Neural cell (in vitro differentiated cells): ENCODE measurements around the gene MICAL2. TPM values are rescaled to one million over a fixed set of nuclear protein-coding genes. Genes with fewer than 3 reads are reported as not detected.

Experiments used
- H2AFZ ChIP-seq: fragments of 200-600, 300-800 bp; sonication (generic), shearing (Covaris generic); 2 replicates; pipeline ENCODE4 v1.6.0; 2014; ENCODE audit warnings: low read depth, mild to moderate bottlenecking, antibody characterized with exemption, low read length, moderate library complexity
- H3F3A ChIP-seq: fragments of 200-600 bp; shearing (Covaris generic); 2 replicates; pipeline ENCODE4 v1.6.1; 2016; ENCODE audit warnings: mild to moderate bottlenecking, moderate library complexity, mixed read lengths, antibody characterized with exemption, low read length; ENCODE audit not compliant: insufficient read depth, poor library complexity, severe bottlenecking
- H3K27ac ChIP-seq: fragments of 200-600, 300-800 bp; sonication (generic), shearing (Covaris generic); 2 replicates; pipeline ENCODE4 v1.5.1; 2014; ENCODE audit warnings: mild to moderate bottlenecking, low read length, moderate library complexity
- H3K27me3 ChIP-seq: fragments of 300-800, 200-600 bp; sonication (generic), shearing (Covaris generic); 2 replicates; pipeline ENCODE4 v1.6.0; 2014; ENCODE audit warnings: mild to moderate bottlenecking, low read depth, low read length, moderate library complexity; ENCODE audit not compliant: insufficient read depth
- H3K36me3 ChIP-seq: fragments of 300-800, 200-600 bp; sonication (generic), shearing (Covaris generic); 2 replicates; pipeline ENCODE4 v1.5.1; 2014; ENCODE audit warnings: mild to moderate bottlenecking, antibody characterized with exemption, low read length, moderate library complexity; ENCODE audit not compliant: insufficient read depth
- H3K4me2 ChIP-seq: fragments of 300-800, 200-600 bp; sonication (generic), shearing (Covaris generic); 2 replicates; pipeline ENCODE4 v1.6.0; 2014; ENCODE audit warnings: mild to moderate bottlenecking, low read length
- H3K4me3 ChIP-seq: fragments of 300-800, 200-600 bp; sonication (generic), shearing (Covaris generic); 2 replicates; pipeline ENCODE4 v1.5.1; 2014; ENCODE audit warnings: mild to moderate bottlenecking, low read length, moderate library complexity
- H3K79me2 ChIP-seq: fragments of 200-600 bp; shearing (Covaris generic); replicated peaks from 2 replicates; pipeline ENCODE4 v1.6.0; 2014; ENCODE audit warnings: mild to moderate bottlenecking, low read length, moderate library complexity; ENCODE audit not compliant: insufficient read depth
- H3K9ac ChIP-seq: fragments of 300-800, 200-600 bp; sonication (generic), shearing (Covaris generic); 2 replicates; pipeline ENCODE4 v1.6.1; 2016; ENCODE audit warnings: mild to moderate bottlenecking, low read length, mixed read lengths
- H3K9me2 ChIP-seq: fragments of 200-600 bp; shearing (Covaris generic); 2 replicates; pipeline ENCODE4 v1.6.1; 2016; ENCODE audit warnings: mild to moderate bottlenecking, low read length, mixed read lengths; ENCODE audit not compliant: insufficient read depth
- H3K9me3 ChIP-seq: fragments of 200-600, 300-800 bp; sonication (generic), shearing (Covaris generic); 2 replicates; pipeline ENCODE4 v1.6.1; 2016; ENCODE audit warnings: mild to moderate bottlenecking, mixed run types, low read length, moderate library complexity, mixed read lengths
- H4K20me1 ChIP-seq: fragments of 200-600 bp; shearing (Covaris generic); 2 replicates; pipeline ENCODE4 v1.6.1; 2016; ENCODE audit warnings: mild to moderate bottlenecking, mixed run types; ENCODE audit not compliant: insufficient read depth
- EP300 ChIP-seq: fragments of 450-650 bp; conservative IDR thresholded peaks from 2 replicates; pipeline ENCODE4 v1.6.1; 2014; ENCODE audit warnings: antibody characterized with exemption, mild to moderate bottlenecking, moderate library complexity; ENCODE audit not compliant: poor library complexity, severe bottlenecking
- EZH2 ChIP-seq: fragments of 200-600, 300-800 bp; shearing (Covaris generic), sonication (generic); IDR thresholded peaks from 2 replicates; pipeline ENCODE4 v1.6.1; 2014; ENCODE audit warnings: antibody characterized with exemption, low read length, borderline replicate concordance, mild to moderate bottlenecking; ENCODE audit not compliant: insufficient read depth, poor library complexity, severe bottlenecking
- MXI1 ChIP-seq: fragments of 450-650 bp; conservative IDR thresholded peaks from 2 replicates; pipeline ENCODE4 v1.6.1; 2014; ENCODE audit warnings: antibody characterized with exemption, mild to moderate bottlenecking; ENCODE audit not compliant: poor library complexity, severe bottlenecking
- POLR2AphosphoS5 ChIP-seq: IDR thresholded peaks from 2 replicates; pipeline ENCODE4 v1.6.1; 2012
- RAD21 ChIP-seq: fragments of 450-650 bp; conservative IDR thresholded peaks from 2 replicates; pipeline ENCODE4 v1.6.1; 2014; ENCODE audit warnings: antibody characterized with exemption, mild to moderate bottlenecking, moderate library complexity
- SMC3 ChIP-seq: fragments of 450-650 bp; conservative IDR thresholded peaks from 2 replicates; pipeline ENCODE4 v1.6.1; 2014; ENCODE audit warnings: antibody characterized with exemption, mild to moderate bottlenecking, moderate library complexity; ENCODE audit not compliant: poor library complexity
- TAF1 ChIP-seq: IDR thresholded peaks from 2 replicates; pipeline ENCODE4 v1.6.1; 2012; ENCODE audit warnings: low read depth
- polyA plus RNA-seq: library from polyadenylated mRNA; depleted of rRNA; stranded (reverse); fragments of >200 nt; gene quantifications from 2 replicates; pipeline ENCODE4 v1.2.3, GENCODE V29; 2014
- TF ChIP-seq, protein P1 (sequence below): fragments of 450-650 bp; IDR thresholded peaks from 2 replicates; pipeline ENCODE4 v1.5.1; 2014; ENCODE audit warnings: antibody characterized with exemption, mild to moderate bottlenecking, moderate library complexity; ENCODE audit not compliant: poor library complexity, severe bottlenecking
- TF ChIP-seq, protein P2 (sequence below): IDR thresholded peaks from 2 replicates; pipeline ENCODE4 v1.6.1; 2012; ENCODE audit warnings: borderline replicate concordance

MICAL2 gene
- polyA plus RNA-seq, 1 donor from 2014 or later, result 2.2 TPM

DNA sequence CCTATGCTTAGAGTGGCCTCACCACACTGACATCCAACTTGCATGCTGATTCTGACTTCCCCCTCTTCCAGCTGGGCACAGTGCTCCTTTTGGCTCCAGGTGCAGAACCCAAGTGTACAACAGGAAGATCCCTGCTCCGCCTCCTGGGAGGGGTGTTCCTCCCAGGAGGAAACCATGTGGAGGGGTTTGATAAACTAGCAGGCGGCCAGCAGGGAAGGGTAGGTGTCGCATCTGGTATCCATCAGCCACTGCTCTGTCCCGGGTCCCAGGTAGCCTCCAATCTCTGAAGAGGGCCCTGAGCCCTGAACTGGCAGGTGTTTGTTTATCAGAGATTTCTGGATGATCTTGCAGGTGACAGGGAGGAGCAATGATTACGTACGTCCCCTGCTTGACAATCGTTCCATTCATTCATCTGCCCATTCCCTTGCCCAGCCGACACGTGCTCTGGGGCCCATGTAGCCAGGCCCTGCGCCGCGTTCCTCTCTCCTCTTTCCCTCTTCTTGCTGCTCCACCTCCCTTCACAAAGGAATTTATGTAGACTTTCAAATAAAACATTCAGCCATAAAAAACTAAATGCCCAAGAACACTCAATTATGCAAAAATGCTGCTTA lies 41.2 kb upstream of the MICAL2 start:
- H3F3A ChIP-seq, result peaks cover 8% of the 10 kb centered on the region

DNA sequence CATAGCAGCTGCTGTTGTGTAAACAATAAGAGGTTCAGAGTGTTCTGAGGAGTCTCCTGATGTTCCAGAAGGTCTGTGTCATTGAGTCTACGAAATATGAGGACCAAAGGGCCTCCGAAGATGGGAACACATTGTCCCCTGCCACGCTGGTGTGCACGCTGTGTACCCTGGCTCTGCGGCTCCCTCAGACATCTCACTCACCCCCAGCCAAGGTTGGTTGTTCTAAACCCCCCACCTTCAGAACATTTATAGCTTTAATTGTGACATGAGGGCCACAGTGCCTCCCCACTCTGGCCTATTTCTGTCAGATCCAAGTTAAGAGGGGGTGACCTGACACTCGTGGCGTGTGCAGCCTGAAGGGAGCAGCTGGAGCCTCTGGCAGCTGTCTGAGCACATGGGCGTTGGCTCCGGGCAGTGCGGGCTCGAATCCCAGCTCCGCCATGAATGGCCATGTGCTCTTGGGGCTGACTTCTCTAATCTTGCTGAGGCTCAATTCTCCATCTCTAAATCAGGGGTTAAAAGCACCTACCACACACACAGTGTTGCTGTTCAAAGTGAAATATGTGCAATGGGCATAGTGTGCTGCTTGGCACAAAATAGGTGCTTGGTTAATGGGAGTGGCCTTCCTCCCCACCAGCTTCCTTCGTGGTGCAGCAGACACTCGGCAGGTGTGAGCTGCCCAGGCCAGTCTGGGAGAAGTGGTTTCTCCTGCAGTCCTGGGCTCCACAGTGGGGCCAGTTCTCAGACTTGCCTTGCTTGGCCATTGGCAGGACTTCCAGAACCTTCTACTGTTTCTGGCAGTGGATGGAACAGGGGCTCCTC lies 39.7 kb upstream of the MICAL2 start:
- no peaks in the 10 kb centered on the region for H3K36me3 ChIP-seq
- no peak overlapping the region for H3K4me3 ChIP-seq

More for the DNA sequence above, 41.2 kb upstream of the MICAL2 start:
- no peaks in the 10 kb centered on the region for H3K9me3 ChIP-seq
- H3K4me3 ChIP-seq, result no peak overlapping the region
- H3K4me2 ChIP-seq, result no peak overlapping the region
- H3K27me3 ChIP-seq, result no peaks in the 10 kb centered on the region
- no peak overlapping the region for H2AFZ ChIP-seq
- no peak overlapping the region for H3K9ac ChIP-seq
- no peaks in the 10 kb centered on the region for H4K20me1 ChIP-seq
- H3K9me2 ChIP-seq, result no peaks in the 10 kb centered on the region
- no peaks in the 10 kb centered on the region for H3K36me3 ChIP-seq
- no peak overlapping the region for H3K27ac ChIP-seq
- no peaks in the 10 kb centered on the region for H3K79me2 ChIP-seq
- TF ChIP-seq MXI1, result no peak
- TF ChIP-seq, protein P1, sequence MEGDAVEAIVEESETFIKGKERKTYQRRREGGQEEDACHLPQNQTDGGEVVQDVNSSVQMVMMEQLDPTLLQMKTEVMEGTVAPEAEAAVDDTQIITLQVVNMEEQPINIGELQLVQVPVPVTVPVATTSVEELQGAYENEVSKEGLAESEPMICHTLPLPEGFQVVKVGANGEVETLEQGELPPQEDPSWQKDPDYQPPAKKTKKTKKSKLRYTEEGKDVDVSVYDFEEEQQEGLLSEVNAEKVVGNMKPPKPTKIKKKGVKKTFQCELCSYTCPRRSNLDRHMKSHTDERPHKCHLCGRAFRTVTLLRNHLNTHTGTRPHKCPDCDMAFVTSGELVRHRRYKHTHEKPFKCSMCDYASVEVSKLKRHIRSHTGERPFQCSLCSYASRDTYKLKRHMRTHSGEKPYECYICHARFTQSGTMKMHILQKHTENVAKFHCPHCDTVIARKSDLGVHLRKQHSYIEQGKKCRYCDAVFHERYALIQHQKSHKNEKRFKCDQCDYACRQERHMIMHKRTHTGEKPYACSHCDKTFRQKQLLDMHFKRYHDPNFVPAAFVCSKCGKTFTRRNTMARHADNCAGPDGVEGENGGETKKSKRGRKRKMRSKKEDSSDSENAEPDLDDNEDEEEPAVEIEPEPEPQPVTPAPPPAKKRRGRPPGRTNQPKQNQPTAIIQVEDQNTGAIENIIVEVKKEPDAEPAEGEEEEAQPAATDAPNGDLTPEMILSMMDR, result no peak
- no peak for TF ChIP-seq TAF1
- no peak for TF ChIP-seq POLR2AphosphoS5
- TF ChIP-seq RAD21, result no peak
- no peak for TF ChIP-seq EZH2
- no peak for TF ChIP-seq EP300
- TF ChIP-seq, protein P2, sequence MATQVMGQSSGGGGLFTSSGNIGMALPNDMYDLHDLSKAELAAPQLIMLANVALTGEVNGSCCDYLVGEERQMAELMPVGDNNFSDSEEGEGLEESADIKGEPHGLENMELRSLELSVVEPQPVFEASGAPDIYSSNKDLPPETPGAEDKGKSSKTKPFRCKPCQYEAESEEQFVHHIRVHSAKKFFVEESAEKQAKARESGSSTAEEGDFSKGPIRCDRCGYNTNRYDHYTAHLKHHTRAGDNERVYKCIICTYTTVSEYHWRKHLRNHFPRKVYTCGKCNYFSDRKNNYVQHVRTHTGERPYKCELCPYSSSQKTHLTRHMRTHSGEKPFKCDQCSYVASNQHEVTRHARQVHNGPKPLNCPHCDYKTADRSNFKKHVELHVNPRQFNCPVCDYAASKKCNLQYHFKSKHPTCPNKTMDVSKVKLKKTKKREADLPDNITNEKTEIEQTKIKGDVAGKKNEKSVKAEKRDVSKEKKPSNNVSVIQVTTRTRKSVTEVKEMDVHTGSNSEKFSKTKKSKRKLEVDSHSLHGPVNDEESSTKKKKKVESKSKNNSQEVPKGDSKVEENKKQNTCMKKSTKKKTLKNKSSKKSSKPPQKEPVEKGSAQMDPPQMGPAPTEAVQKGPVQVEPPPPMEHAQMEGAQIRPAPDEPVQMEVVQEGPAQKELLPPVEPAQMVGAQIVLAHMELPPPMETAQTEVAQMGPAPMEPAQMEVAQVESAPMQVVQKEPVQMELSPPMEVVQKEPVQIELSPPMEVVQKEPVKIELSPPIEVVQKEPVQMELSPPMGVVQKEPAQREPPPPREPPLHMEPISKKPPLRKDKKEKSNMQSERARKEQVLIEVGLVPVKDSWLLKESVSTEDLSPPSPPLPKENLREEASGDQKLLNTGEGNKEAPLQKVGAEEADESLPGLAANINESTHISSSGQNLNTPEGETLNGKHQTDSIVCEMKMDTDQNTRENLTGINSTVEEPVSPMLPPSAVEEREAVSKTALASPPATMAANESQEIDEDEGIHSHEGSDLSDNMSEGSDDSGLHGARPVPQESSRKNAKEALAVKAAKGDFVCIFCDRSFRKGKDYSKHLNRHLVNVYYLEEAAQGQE, result no peak

More for the DNA sequence above, 39.7 kb upstream of the MICAL2 start:
- H4K20me1 ChIP-seq, result no peaks in the 10 kb centered on the region
- H2AFZ ChIP-seq, result no peak overlapping the region
- no peaks in the 10 kb centered on the region for H3K9me3 ChIP-seq
- H3K9me2 ChIP-seq, result no peaks in the 10 kb centered on the region
- no peaks in the 10 kb centered on the region for H3K27me3 ChIP-seq
- TF ChIP-seq EP300 (no peak), MXI1 (no peak), POLR2AphosphoS5 (no peak), RAD21 (no peak), TAF1 (no peak), SMC3 (no peak)
- TF ChIP-seq, protein P1, result no peak
- TF ChIP-seq, protein P2, result no peak
- no peak overlapping the region for H3K27ac ChIP-seq
- peaks cover 8% of the 10 kb centered on the region for H3F3A ChIP-seq
- no peak overlapping the region for H3K9ac ChIP-seq
- H3K79me2 ChIP-seq, result no peaks in the 10 kb centered on the region
- no peak overlapping the region for H3K4me2 ChIP-seq
